Stimulated activated CD4-positive, alpha-beta T cell treated with anti-CD3 and anti-CD28 coated beads, Interleukin-4, amount 100 ng/mL, for 1 hour (primary cell): ENCODE measurements around the gene CEP72.

Source experiments
- DNase-seq: peaks from one replicate; pipeline ENCODE4 v3.0.0-alpha.2; 2020

Gene CEP72

GRCh38 chr5:661891-662750 is 50.0 kb downstream of the CEP72 start:
- no peak for DNase-seq

DNA sequence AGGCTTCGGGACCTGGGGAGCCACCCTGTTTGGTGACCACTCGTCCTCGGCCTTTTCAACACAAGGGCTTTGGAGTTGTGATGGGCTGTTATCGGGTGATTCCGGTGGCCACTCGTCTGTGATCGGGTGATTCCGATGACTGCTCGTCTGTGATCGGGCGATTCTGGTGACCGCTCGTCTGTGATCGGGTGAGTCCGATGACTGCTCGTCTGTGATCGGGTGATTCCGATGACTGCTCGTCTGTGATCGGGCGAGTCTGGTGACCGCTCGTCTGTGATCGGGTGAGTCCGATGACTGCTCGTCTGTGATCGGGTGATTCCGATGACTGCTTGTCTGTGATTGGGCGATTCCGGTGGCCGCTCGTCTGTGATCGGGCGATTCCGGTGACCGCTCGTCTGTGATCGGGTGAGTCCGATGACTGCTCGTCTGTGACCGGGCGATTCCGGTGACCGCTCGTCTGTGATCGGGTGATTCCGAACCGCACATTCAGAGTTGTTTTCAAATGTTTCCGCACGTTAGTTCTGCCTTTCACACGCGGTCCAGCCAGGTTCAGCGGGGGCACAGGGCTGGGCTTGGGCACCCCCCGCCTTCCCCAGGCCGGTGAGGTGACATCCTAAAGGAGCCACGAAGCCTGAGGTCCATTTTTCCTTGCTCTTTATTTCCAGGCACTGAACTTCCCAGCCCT is 50.8 kb downstream of the CEP72 start:
- no peak for DNase-seq

DNA sequence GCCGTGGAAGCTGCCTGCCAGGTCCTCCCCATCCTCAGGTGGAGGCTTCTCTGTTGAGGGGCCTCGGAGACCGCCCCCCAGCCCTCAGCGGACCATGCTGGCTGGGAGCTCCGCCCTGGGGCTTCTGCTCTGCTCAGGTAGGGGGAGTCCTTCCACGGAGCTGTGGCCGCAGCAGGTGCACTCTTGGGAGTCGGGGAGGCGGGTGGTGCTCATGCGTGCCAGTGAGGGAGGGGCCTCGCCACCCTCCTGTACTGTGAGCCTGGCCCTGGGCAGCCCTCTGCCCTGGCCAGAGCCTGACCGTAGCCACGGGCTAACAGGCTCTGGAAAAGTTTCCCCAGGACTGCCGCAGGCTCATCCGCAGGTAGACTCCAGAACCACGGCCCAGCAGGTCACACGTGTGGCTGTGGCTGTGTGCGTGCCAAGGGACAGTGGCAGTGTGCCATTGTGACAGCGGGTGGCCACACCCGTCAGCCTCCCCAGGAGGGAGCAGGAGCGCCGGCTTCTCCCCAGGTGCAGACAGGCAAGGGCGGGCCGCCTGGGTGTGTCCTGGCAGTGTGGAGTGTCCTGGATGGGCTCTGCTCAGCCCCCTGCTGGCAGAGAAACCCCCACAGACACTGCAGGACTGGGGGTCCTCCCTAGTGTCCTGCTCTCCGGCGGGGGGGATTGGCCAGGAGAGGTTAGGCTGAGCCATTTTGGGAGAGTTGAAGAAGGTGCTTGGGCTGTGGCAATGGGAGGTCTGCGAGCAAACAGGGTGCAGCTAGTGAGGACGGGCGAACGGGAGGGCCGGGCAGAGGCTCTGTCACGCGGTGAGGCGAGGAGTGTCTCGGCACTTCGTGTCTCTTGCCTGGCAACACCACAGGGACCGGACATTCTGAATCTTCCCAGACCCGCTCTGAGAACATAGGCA is 51.5 kb downstream of the CEP72 start:
- no peak for DNase-seq

GRCh38 chr5:664343-664993 is 52.3 kb downstream of the CEP72 start:
- DNase-seq: no peak

DNA sequence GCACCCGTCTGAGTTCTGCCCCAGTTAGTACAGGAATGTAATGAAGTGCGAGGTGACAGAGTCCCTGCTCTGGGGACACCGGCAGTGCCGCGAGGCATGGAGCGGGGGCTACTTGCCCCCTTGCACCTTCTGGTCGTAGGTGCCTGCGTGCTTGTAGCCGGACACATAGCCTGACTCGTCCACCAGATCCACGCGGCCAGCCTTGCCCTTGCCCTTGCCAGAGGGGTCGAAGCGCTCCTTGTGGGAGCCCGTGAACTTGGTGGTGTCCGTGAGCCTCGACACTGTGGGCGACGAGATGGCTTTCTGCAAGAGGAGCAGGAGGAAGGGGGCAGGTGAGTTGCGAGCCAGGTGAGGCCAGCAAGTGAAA is 52.8 kb downstream of the CEP72 start:
- DNase-seq: no peak

GRCh38 chr5:665541-665955 is 53.4 kb downstream of the CEP72 start:
- no peak for DNase-seq

DNA sequence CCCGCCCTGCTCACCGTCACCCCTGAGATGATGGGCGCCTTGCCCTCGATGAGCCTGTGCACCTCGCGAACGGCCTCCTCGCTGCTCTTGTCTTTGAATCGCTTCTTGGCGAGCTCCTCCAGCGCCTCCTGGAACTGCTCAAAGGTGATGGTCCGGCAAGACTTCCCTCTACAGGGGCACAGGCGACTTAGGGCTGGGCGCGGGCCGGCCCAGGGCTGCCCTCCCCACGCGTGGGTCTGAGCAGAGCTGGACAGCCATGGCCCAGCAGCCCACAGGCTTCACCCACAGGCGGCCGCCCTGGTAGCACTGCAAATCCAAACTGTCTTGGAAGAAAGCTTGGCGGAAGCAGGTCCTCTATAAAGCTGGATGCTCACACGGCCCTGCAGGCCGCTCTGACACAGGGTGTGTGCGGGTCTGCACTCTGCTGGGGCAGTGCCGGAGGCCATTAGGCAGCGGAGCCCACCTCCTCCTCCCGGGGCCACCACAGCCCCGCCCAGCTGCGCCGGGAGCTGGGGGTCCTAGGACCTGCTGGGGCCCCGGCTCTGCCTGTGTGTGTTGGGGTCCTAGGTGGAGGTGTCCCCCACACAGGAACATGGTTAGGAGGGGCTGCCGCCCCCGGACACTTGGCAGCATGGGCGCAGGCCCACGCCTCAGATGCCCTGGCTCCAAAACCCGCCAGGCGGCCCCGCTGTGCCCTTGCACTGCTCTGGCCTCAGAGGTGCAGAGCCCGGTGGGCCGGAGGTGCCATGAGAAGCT is 54.0 kb downstream of the CEP72 start:
- DNase-seq: no peak

- no peak for DNase-seq
Measured at GRCh38 chr5:666816-667498, 54.8 kb downstream of the CEP72 start.

DNA sequence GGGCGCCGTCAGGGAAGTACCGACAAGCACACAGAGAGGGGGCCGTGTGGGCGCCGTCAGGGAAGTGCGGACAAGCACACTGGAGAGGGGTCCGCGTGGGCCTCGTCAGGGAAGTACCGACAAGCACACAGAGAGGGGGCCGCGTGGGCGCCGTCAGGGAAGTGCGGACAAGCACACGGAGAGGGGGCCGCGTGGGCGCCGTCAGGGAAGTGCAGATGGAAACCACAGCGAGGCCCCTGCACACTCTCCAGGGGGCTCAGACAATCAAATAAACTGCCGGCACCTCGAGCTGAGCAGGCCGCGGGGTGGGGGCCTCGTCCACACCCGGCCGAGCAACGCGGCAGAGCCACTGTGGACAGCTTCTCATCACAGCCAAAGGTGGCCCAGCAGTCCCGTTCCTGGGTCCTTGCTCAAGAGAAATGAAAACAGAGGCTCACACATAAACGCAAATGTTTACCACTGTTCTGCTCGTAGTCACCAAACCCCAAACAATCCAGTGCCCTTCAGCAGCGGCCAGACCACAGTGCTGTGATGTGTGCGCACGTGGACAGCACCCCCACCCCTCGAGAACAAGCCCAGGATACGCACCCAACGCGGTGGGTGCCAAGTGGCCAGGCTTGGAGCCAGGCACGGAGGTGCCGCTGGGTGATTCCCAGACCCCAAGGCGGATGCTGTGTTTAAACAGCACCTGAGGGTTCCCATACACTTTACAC is 56.3 kb downstream of the CEP72 start:
- no peak for DNase-seq

DNA sequence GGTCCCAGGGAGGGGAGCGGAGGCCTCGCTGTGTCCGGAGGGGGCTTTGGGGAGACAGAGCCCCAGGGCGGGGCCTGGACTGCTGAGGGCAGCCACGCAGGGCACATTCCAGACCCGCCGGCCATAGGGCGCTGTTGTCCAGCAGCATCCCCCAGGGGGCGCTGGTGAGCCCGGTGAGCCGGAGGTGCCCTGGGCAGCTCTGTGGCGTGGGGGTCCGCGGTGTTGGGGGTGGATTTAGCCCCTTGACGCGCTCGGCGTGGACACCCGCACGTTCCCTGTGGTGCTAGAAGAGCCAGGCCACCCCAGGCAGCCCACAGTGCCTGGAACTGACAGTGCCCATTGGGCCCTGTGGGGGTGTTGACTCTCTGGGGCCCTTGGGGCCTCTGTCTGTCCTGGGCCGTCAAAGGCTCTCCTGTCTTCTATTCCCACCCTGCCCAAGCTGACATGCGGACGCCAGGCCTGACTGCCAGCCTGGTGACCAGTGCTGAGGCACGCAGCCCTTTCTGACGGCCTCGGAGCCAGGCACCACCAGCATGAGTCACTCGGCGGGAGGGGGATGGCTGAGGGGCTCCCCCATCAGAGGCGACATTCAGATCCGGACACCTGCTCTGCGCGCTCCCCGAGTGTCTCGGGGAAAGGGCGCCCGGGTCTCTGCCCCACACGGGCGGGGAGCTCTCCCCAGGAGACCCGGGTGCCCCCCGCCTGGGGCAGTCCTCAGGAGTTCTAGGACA is 57.1 kb downstream of the CEP72 start:
- DNase-seq: peak; percentile 57

GRCh38 chr5:669842-670395 is 57.8 kb downstream of the CEP72 start:
- no peak for DNase-seq

- DNase-seq: no peak
Measured at GRCh38 chr5:670396-671270, 58.5 kb downstream of the CEP72 start.

DNA sequence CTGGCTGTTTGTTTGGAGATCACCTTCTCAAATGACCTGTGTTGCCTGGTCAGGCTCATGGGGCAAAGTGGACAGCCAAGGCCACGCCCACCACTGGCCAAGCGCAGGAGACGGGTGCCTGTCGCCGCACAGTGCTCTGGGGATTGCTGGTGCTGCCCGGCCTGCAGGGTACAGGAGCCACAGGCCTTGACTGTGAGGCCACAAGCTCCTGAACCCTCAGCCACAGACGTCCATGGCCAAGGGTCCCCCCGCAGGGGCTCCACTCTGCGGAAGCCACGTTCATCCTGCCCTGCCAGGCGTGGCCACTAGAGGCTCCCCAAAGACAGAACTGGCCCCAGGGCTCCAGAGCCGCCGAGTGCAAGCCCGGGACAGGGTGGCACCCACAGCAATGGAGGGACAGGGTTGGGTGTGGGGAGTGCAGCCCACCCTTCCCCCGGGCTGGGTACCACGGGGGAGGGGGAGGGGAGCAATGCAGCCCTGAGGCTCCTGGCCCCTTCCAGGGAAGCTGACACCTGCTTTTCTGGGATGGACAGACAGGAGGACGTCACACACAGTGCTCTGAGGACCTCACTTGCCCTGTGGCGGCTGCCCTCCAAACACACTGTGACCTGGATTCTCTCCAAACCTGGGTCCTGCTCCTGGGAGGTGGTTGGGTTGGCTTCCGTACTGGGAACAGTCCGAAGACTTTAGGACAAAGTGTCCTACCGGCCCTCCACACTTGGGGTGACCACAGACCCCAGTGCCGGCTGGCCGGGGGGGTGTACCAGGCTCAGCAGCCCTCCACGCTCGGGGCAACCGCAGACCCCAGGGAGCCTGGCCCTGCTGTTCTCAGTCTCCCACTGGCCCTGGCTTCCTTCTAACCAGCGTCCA is 59.6 kb downstream of the CEP72 start:
- DNase-seq: peak; percentile 71

GRCh38 chr5:672329-673160 is 60.4 kb downstream of the CEP72 start:
- peak; percentile 38 for DNase-seq

DNA sequence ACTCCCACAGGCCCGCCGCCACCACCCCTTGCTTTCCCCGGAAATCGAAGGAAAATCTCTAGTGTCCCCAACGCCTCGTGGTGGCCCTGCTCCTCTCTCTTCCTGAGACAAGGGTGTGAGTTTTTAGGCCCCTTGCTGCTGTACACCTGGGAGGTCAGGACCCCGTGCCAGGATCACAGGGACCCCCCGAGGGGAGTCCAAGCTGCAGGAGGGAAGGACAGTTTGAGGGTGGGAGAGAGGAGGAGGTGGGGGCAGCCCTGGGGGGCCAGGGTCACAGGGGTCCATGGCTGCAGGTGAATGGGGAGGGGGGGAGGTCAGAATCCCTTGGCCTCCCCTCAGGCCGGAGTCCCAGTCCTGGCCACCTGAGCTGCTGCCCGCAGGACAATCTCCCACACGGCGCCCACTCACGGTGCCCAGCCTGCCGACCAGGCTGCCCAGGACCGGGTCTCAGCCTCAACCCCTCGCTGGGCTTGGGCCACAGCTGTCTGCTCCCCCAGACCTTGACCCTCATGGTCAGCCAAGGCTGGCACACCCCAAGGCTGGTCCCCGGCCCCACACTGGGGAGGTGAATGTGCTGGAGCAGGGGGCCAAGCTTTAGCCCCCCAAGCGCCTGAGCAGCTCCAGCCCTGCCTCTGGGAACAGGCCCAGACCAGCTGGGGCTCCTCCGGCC is 61.2 kb downstream of the CEP72 start:
- DNase-seq: no peak
